Endodermal cell (in vitro differentiated cells): ENCODE measurements around the gene TAT. TPM values are rescaled to one million over a fixed set of nuclear protein-coding genes. Genes with fewer than 3 reads are reported as not detected.

Experiments
- DNase-seq: peaks from one replicate; pipeline ENCODE4 v3.0.0-alpha.2; 2017
- H3K27ac ChIP-seq: 2 replicates; pipeline ENCODE4 v1.5.1; 2013; ENCODE audit warnings: mild to moderate bottlenecking, low read depth, low read length, moderate library complexity
- H3K27me3 ChIP-seq: 2 replicates; pipeline ENCODE4 v1.6.1; 2013; ENCODE audit warnings: mild to moderate bottlenecking, low read length, moderate library complexity; ENCODE audit not compliant: insufficient read depth, control insufficient read depth, poor library complexity, severe bottlenecking
- H3K36me3 ChIP-seq: 2 replicates; pipeline ENCODE4 v1.7.0; 2013; ENCODE audit warnings: mild to moderate bottlenecking, low read length, moderate library complexity; ENCODE audit not compliant: control insufficient read depth, insufficient read depth
- H3K4me1 ChIP-seq: one replicate; pipeline ENCODE4 v1.7.0; 2013; ENCODE audit warnings: low read length; ENCODE audit not compliant: control insufficient read depth, insufficient read depth
- H3K4me3 ChIP-seq: 2 replicates; pipeline ENCODE4 v1.5.1; 2013; ENCODE audit warnings: mild to moderate bottlenecking, low read length, moderate library complexity
- H3K9ac ChIP-seq: 2 replicates; pipeline ENCODE4 v1.6.1; 2013; ENCODE audit warnings: mild to moderate bottlenecking, low read length, moderate library complexity; ENCODE audit not compliant: poor library complexity, severe bottlenecking; ENCODE audit errors: extremely low read depth
- H3K9me3 ChIP-seq: 2 replicates; pipeline ENCODE4 v1.6.1; 2013; ENCODE audit warnings: mild to moderate bottlenecking, low read length, moderate library complexity; ENCODE audit not compliant: control insufficient read depth
- H3K27ac Mint-ChIP-seq: 2 replicates; pipeline ENCODE4 v1.8.0; 2020; ENCODE audit warnings: mixed read lengths
- H3K27me3 Mint-ChIP-seq: 2 replicates; pipeline ENCODE4 v1.8.0; 2021; ENCODE audit warnings: mild to moderate bottlenecking, mixed read lengths; ENCODE audit not compliant: insufficient read depth
- H3K36me3 Mint-ChIP-seq: 2 replicates; pipeline ENCODE4 v1.8.0; 2020; ENCODE audit warnings: low read depth, mixed read lengths
- H3K4me1 Mint-ChIP-seq: 2 replicates; pipeline ENCODE4 v1.8.0; 2020; ENCODE audit warnings: mixed read lengths
- H3K4me3 Mint-ChIP-seq: 2 replicates; pipeline ENCODE4 v1.8.0; 2020; ENCODE audit warnings: mild to moderate bottlenecking, moderate library complexity, mixed read lengths
- H3K9me3 Mint-ChIP-seq: 2 replicates; pipeline ENCODE4 v1.8.0; 2020; ENCODE audit warnings: mild to moderate bottlenecking, mixed read lengths
- WGBS, 2 experiments: methylation state at CpG; one replicate each; pipeline versions ENCODE4 v1.1.5 to v1.1.7; 2013; ENCODE audit warnings: missing lambda C conversion rate in 2 of 2, mixed read lengths in 1 of 2; ENCODE audit not compliant: insufficient coverage in 1 of 2, insufficient read length in 1 of 2; 5-methylcytosine and 5-hydroxymethylcytosine counted together
- total RNA-seq, 2 donors: library from RNA; stranded (reverse); fragmentation: NEBNext Ultra II Directional in 1 of 2; extraction: Animal tissue kit (Norgen Biotek cat#: 25700) in 1 of 2; gene quantifications; 2 replicates in 1 of 2; 3 replicates in 1 of 2; pipeline ENCODE4 v1.2.1, GENCODE V29; 2021
- TF ChIP-seq, protein P1 (sequence below): fragments of 200-600 bp; sonication (generic); conservative IDR thresholded peaks from 2 replicates; pipeline ENCODE4 v1.5.0; 2021; ENCODE audit warnings: antibody characterized with exemption, mild to moderate bottlenecking

The TAT gene
- total RNA-seq, 2 donors from 2014 or later = 0.07 TPM; not detected in 1

GRCh38 chr16:71542377-71542776 lies 34.5 kb downstream of the TAT start:
- H3K9ac ChIP-seq = no peak overlapping the region
- Mint-ChIP-seq H3K4me1 (peaks cover 2% of the 10 kb centered on the region), H3K27me3 (peaks cover 4% of the 10 kb centered on the region), H3K9me3 (no peaks in the 10 kb centered on the region), H3K4me3 (no peak overlapping the region), H3K27ac (no peak overlapping the region), H3K36me3 (no peaks in the 10 kb centered on the region)
- WGBS, 2 experiments = 32 to 40% methylated on average over 5 to 9 of the region's 11 CpGs
- H3K4me3 ChIP-seq = no peak overlapping the region
- H3K27ac ChIP-seq = no peak overlapping the region
- TF ChIP-seq, protein P1, sequence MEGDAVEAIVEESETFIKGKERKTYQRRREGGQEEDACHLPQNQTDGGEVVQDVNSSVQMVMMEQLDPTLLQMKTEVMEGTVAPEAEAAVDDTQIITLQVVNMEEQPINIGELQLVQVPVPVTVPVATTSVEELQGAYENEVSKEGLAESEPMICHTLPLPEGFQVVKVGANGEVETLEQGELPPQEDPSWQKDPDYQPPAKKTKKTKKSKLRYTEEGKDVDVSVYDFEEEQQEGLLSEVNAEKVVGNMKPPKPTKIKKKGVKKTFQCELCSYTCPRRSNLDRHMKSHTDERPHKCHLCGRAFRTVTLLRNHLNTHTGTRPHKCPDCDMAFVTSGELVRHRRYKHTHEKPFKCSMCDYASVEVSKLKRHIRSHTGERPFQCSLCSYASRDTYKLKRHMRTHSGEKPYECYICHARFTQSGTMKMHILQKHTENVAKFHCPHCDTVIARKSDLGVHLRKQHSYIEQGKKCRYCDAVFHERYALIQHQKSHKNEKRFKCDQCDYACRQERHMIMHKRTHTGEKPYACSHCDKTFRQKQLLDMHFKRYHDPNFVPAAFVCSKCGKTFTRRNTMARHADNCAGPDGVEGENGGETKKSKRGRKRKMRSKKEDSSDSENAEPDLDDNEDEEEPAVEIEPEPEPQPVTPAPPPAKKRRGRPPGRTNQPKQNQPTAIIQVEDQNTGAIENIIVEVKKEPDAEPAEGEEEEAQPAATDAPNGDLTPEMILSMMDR = peak; percentile 88
- H3K9me3 ChIP-seq = no peaks in the 10 kb centered on the region
- peaks cover 12% of the 10 kb centered on the region for H3K27me3 ChIP-seq
- DNase-seq = peak; percentile 93
- no peaks in the 10 kb centered on the region for H3K4me1 ChIP-seq
- H3K36me3 ChIP-seq = no peaks in the 10 kb centered on the region

DNA sequence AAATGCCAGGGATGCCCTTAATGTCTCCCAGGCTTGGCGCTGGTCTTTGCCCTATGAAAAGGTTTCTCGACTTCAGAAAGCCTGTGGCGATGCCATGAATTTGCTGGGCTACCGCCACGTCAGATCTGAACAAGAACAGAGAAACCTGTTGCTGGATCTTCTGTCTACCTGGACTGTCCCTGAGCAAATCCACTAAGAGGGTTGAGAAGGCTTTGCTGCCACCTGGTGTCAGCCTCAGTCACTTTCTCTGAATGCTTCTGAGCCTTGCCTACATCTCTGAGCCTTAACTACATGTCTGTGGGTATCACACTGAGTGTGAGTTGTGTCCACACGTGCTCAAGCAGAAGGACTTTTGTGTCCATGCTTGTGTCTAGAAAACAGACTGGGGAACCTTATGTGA lies 39.2 kb downstream of the TAT start:
- Mint-ChIP-seq H3K4me1 (peaks cover 2% of the 10 kb centered on the region), H3K9me3 (no peaks in the 10 kb centered on the region), H3K27ac (no peak overlapping the region), H3K27me3 (peaks cover 1% of the 10 kb centered on the region), H3K36me3 (no peaks in the 10 kb centered on the region), H3K4me3 (no peak overlapping the region)
- Histone ChIP-seq H3K4me1 (no peaks in the 10 kb centered on the region), H3K9ac (no peak overlapping the region), H3K9me3 (no peaks in the 10 kb centered on the region), H3K27me3 (no peaks in the 10 kb centered on the region), H3K4me3 (no peak overlapping the region), H3K27ac (no peak overlapping the region), H3K36me3 (no peaks in the 10 kb centered on the region)
- peak; percentile 90 for DNase-seq
- TF ChIP-seq, protein P1 = peak; percentile 86
- 62 to 72% methylated on average over 6 of the region's 6 CpGs for WGBS, 2 experiments

GRCh38 chr16:71536752-71537499 lies 40.0 kb downstream of the TAT start:
- no peak overlapping the region for H3K27ac Mint-ChIP-seq

More at GRCh38 chr16:71536752-71537499, 40.0 kb downstream of the TAT start:
- no peak for DNase-seq
- Histone ChIP-seq H3K27ac (no peak overlapping the region), H3K9me3 (no peaks in the 10 kb centered on the region), H3K4me3 (no peak overlapping the region), H3K4me1 (no peaks in the 10 kb centered on the region), H3K27me3 (no peaks in the 10 kb centered on the region), H3K36me3 (no peaks in the 10 kb centered on the region), H3K9ac (no peak overlapping the region)
- H3K4me1 Mint-ChIP-seq = no peaks in the 10 kb centered on the region
- H3K9me3 Mint-ChIP-seq = no peaks in the 10 kb centered on the region
- TF ChIP-seq, protein P1 = no peak
- no peaks in the 10 kb centered on the region for H3K36me3 Mint-ChIP-seq
- WGBS, 2 experiments = 96 to 98% methylated on average over 25 to 28 of the region's 28 CpGs
- peaks cover 1% of the 10 kb centered on the region for H3K27me3 Mint-ChIP-seq
- no peak overlapping the region for H3K4me3 Mint-ChIP-seq
